ENCODE data around the gene RPS19. TPM values are rescaled to one million over a fixed set of nuclear protein-coding genes. Genes with fewer than 3 reads are reported as not detected.

Gene RPS19
- total and polyA plus RNA-seq, 3 donors from 2014 or later = 869 to 1,270 (median 1,199) TPM

GRCh38 chr19:41860419-41861115 lies 512 bp downstream of the RPS19 start:
- 0% methylated on average over 26 to 44 of the region's 45 CpGs for WGBS, 2 donors

GRCh38 chr19:41861116-41861768 lies 1.2 kb downstream of the RPS19 start:
- WGBS, 2 donors = 20 to 24% methylated on average over 9 of the region's 9 CpGs
- H3K9me3 ChIP-seq = no peaks in the 10 kb centered on the region
- peaks cover 20% of the 10 kb centered on the region for H3K4me1 ChIP-seq
- DNase-seq = no peak
- TF ChIP-seq CTCF (IDR thresholded peaks at IDR 0.05) (no peak), POLR2A (IDR thresholded peaks at IDR 0.05) (no peak)
- intact Hi-C loops (cut with DNase I; ENCODE audit: low total_unique reads) = no loop called here
- H3K4me3 ChIP-seq = peak overlapping the region; percentile 79 to 99
- no peaks in the 10 kb centered on the region for H3K27me3 ChIP-seq
- peak overlapping the region; percentile 78 to 94 for H3K27ac ChIP-seq
- H3K36me3 ChIP-seq (ENCODE audit: low read depth, missing control alignments) = no peaks in the 10 kb centered on the region

More at GRCh38 chr19:41860419-41861115, 512 bp downstream of the RPS19 start:
- no peaks in the 10 kb centered on the region for H3K36me3 ChIP-seq (ENCODE audit: low read depth, missing control alignments)
- TF ChIP-seq CTCF (IDR thresholded peaks at IDR 0.05) = no peak
- TF ChIP-seq POLR2A (IDR thresholded peaks at IDR 0.05) = no peak
- peaks cover 20% of the 10 kb centered on the region for H3K4me1 ChIP-seq
- peak overlapping the region; percentile 79 to 99 for H3K4me3 ChIP-seq
- no peaks in the 10 kb centered on the region for H3K9me3 ChIP-seq
- no peak for DNase-seq
- H3K27ac ChIP-seq = peak overlapping the region; percentile 78 to 94
- H3K27me3 ChIP-seq = no peaks in the 10 kb centered on the region
- intact Hi-C loops (cut with DNase I; ENCODE audit: low total_unique reads) = no loop called here

GRCh38 chr19:41861846-41862245 lies 1.8 kb downstream of the RPS19 start:
- no peak for DNase-seq
- TF ChIP-seq CTCF (IDR thresholded peaks at IDR 0.05) (no peak), POLR2A (IDR thresholded peaks at IDR 0.05) (no peak)
- no peaks in the 10 kb centered on the region for H3K27me3 ChIP-seq
- 54 to 65% methylated on average over 9 of the region's 9 CpGs for WGBS, 2 donors
- no peaks in the 10 kb centered on the region for H3K9me3 ChIP-seq
- H3K27ac ChIP-seq = no peak overlapping the region
- intact Hi-C loops (cut with DNase I; ENCODE audit: low total_unique reads) = no loop called here
- no peaks in the 10 kb centered on the region for H3K36me3 ChIP-seq (ENCODE audit: low read depth, missing control alignments)
- no peak overlapping the region for H3K4me3 ChIP-seq
- peaks cover 20% of the 10 kb centered on the region for H3K4me1 ChIP-seq

GRCh38 chr19:41862445-41862986 lies 2.5 kb downstream of the RPS19 start:
- 68 to 73% methylated on average over 2 of the region's 2 CpGs for WGBS, 2 donors
- intact Hi-C loops (cut with DNase I; ENCODE audit: low total_unique reads) = no loop called here
- Histone ChIP-seq H3K36me3 (ENCODE audit: low read depth, missing control alignments) (no peaks in the 10 kb centered on the region), H3K4me1 (peaks cover 20% of the 10 kb centered on the region), H3K9me3 (no peaks in the 10 kb centered on the region), H3K27me3 (no peaks in the 10 kb centered on the region), H3K27ac (no peak overlapping the region), H3K4me3 (no peak overlapping the region)
- TF ChIP-seq CTCF (IDR thresholded peaks at IDR 0.05) = no peak
- TF ChIP-seq POLR2A (IDR thresholded peaks at IDR 0.05) = no peak
- DNase-seq = no peak

All from testis (tissue), 3 donors.